SU-DHL-6 (cell line): ENCODE results near the gene R3HDM2.

Source experiments
- H2AFZ ChIP-seq: fragments of 200-600 bp; sonication (generic); 2 replicates; pipeline ENCODE4 v1.6.1; 2014; ENCODE audit warnings: low read depth, mild to moderate bottlenecking, moderate library complexity, mixed read lengths, antibody characterized with exemption, low read length; ENCODE audit not compliant: severe bottlenecking
- H3F3A ChIP-seq: fragments of 200-600 bp; shearing (Covaris generic); 2 replicates; pipeline ENCODE4 v1.6.0; 2016; ENCODE audit warnings: antibody characterized with exemption, mild to moderate bottlenecking; ENCODE audit not compliant: insufficient read depth
- H3K27ac ChIP-seq: fragments of 200-600 bp; sonication (generic); 2 replicates; pipeline ENCODE4 v1.5.1; 2016; ENCODE audit warnings: low read depth, mild to moderate bottlenecking, low read length, moderate library complexity, mixed read lengths
- H3K27me3 ChIP-seq: fragments of 200-600 bp; sonication (generic), shearing (Covaris generic); 2 replicates; pipeline ENCODE4 v1.6.0; 2014; ENCODE audit warnings: mild to moderate bottlenecking, low read length
- H3K36me3 ChIP-seq: fragments of 200-600 bp; sonication (generic); 2 replicates; pipeline ENCODE4 v1.6.1; 2014; ENCODE audit warnings: mild to moderate bottlenecking, low read length, mixed read lengths
- H3K4me2 ChIP-seq: fragments of 300-600, 200-600 bp; shearing (Covaris generic), sonication (generic); 2 replicates; pipeline ENCODE4 v1.6.0; 2014; ENCODE audit warnings: low read length, low read depth, mild to moderate bottlenecking; ENCODE audit not compliant: poor library complexity, severe bottlenecking
- H3K4me3 ChIP-seq: fragments of 200-600 bp; sonication (generic); 2 replicates; pipeline ENCODE4 v1.5.1; 2014; ENCODE audit warnings: antibody characterized with exemption, low read length, mild to moderate bottlenecking, mixed read lengths; ENCODE audit not compliant: insufficient read depth, poor library complexity, severe bottlenecking
- H3K79me2 ChIP-seq: fragments of 200-600 bp; sonication (generic); 2 replicates; pipeline ENCODE4 v1.6.1; 2014; ENCODE audit warnings: mild to moderate bottlenecking, low read length, moderate library complexity; ENCODE audit not compliant: insufficient read depth
- H3K9ac ChIP-seq: fragments of 200-600 bp; sonication (generic); 2 replicates; pipeline ENCODE4 v1.7.0; 2014; ENCODE audit warnings: mild to moderate bottlenecking, low read length
- H3K9me2 ChIP-seq: fragments of 200-600 bp; sonication (generic); replicated peaks from 2 replicates; pipeline ENCODE4 v1.6.1; 2014; ENCODE audit warnings: low read length; ENCODE audit not compliant: insufficient read depth
- H3K9me3 ChIP-seq: fragments of 200-600 bp; sonication (generic); 2 replicates; pipeline ENCODE4 v1.6.1; 2014; ENCODE audit warnings: low read length, mixed read lengths; ENCODE audit not compliant: insufficient read depth
- H4K20me1 ChIP-seq: fragments of 200-600 bp; sonication (generic); 2 replicates; pipeline ENCODE4 v1.6.1; 2014; ENCODE audit warnings: low read depth, mild to moderate bottlenecking, antibody characterized with exemption, low read length, moderate library complexity, mixed read lengths
- EZH2phosphoT487 ChIP-seq: fragments of 200-600 bp; sonication (generic), shearing (Covaris generic); conservative IDR thresholded peaks from 2 replicates; pipeline ENCODE4 v1.6.1; 2018; ENCODE audit warnings: mild to moderate bottlenecking, antibody characterized with exemption, low read length, moderate library complexity, mixed read lengths
- TF ChIP-seq, protein P1 (sequence below): fragments of 200-600 bp; sonication (generic); IDR thresholded peaks from one replicate; pipeline ENCODE4 v1.5.1; 2017; ENCODE audit warnings: antibody characterized with exemption, mild to moderate bottlenecking, low read length, moderate library complexity; ENCODE audit not compliant: insufficient read depth, poor library complexity, severe bottlenecking

The R3HDM2 gene

DNA sequence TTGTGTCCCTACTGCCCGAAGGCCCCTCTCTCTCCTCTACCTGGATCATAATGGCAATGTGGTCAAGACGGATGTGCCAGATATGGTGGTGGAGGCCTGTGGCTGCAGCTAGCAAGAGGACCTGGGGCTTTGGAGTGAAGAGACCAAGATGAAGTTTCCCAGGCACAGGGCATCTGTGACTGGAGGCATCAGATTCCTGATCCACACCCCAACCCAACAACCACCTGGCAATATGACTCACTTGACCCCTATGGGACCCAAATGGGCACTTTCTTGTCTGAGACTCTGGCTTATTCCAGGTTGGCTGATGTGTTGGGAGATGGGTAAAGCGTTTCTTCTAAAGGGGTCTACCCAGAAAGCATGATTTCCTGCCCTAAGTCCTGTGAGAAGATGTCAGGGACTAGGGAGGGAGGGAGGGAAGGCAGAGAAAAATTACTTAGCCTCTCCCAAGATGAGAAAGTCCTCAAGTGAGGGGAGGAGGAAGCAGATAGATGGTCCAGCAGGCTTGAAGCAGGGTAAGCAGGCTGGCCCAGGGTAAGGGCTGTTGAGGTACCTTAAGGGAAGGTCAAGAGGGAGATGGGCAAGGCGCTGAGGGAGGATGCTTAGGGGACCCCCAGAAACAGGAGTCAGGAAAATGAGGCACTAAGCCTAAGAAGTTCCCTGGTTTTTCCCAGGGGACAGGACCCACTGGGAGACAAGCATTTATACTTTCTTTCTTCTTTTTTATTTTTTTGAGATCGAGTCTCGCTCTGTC lies 26.1 kb upstream of the R3HDM2 start:
- Histone ChIP-seq H3K9ac (no peak overlapping the region), H3K79me2 (no peaks in the 10 kb centered on the region; the same call in 1 of the 2 replicates), H3K9me3 (no peaks in the 10 kb centered on the region), H3K27ac (no peak overlapping the region), H2AFZ (no peak overlapping the region), H4K20me1 (no peaks in the 10 kb centered on the region), H3K4me3 (no peak overlapping the region), H3F3A (peaks cover 14% of the 10 kb centered on the region), H3K9me2 (no peaks in the 10 kb centered on the region), H3K36me3 (no peaks in the 10 kb centered on the region), H3K4me2 (no peak overlapping the region), H3K27me3 (no peaks in the 10 kb centered on the region)
- TF ChIP-seq EZH2phosphoT487 = no peak
- TF ChIP-seq, protein P1, sequence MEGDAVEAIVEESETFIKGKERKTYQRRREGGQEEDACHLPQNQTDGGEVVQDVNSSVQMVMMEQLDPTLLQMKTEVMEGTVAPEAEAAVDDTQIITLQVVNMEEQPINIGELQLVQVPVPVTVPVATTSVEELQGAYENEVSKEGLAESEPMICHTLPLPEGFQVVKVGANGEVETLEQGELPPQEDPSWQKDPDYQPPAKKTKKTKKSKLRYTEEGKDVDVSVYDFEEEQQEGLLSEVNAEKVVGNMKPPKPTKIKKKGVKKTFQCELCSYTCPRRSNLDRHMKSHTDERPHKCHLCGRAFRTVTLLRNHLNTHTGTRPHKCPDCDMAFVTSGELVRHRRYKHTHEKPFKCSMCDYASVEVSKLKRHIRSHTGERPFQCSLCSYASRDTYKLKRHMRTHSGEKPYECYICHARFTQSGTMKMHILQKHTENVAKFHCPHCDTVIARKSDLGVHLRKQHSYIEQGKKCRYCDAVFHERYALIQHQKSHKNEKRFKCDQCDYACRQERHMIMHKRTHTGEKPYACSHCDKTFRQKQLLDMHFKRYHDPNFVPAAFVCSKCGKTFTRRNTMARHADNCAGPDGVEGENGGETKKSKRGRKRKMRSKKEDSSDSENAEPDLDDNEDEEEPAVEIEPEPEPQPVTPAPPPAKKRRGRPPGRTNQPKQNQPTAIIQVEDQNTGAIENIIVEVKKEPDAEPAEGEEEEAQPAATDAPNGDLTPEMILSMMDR = no peak

DNA sequence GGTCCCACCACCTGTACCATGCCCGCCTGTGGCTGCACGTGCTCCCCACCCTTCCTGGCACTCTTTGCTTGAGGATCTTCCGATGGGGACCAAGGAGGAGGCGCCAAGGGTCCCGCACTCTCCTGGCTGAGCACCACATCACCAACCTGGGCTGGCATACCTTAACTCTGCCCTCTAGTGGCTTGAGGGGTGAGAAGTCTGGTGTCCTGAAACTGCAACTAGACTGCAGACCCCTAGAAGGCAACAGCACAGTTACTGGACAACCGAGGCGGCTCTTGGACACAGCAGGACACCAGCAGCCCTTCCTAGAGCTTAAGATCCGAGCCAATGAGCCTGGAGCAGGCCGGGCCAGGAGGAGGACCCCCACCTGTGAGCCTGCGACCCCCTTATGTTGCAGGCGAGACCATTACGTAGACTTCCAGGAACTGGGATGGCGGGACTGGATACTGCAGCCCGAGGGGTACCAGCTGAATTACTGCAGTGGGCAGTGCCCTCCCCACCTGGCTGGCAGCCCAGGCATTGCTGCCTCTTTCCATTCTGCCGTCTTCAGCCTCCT lies 25.4 kb upstream of the R3HDM2 start:
- H3K36me3 ChIP-seq = no peaks in the 10 kb centered on the region
- H2AFZ ChIP-seq = no peak overlapping the region
- H3F3A ChIP-seq = peaks cover 14% of the 10 kb centered on the region
- H3K79me2 ChIP-seq = no peaks in the 10 kb centered on the region; the same call in 1 of the 2 replicates
- H3K9ac ChIP-seq = peak overlapping the region; percentile 37; the same call in 1 of the 2 replicates
- H3K27me3 ChIP-seq = no peaks in the 10 kb centered on the region
- peak overlapping the region; percentile 54 for H3K4me2 ChIP-seq
- H4K20me1 ChIP-seq = no peaks in the 10 kb centered on the region
- no peak overlapping the region for H3K27ac ChIP-seq
- no peak for TF ChIP-seq EZH2phosphoT487
- TF ChIP-seq, protein P1 = peak; percentile 77
- H3K9me2 ChIP-seq = no peaks in the 10 kb centered on the region
- H3K4me3 ChIP-seq = no peak overlapping the region
- no peaks in the 10 kb centered on the region for H3K9me3 ChIP-seq

DNA sequence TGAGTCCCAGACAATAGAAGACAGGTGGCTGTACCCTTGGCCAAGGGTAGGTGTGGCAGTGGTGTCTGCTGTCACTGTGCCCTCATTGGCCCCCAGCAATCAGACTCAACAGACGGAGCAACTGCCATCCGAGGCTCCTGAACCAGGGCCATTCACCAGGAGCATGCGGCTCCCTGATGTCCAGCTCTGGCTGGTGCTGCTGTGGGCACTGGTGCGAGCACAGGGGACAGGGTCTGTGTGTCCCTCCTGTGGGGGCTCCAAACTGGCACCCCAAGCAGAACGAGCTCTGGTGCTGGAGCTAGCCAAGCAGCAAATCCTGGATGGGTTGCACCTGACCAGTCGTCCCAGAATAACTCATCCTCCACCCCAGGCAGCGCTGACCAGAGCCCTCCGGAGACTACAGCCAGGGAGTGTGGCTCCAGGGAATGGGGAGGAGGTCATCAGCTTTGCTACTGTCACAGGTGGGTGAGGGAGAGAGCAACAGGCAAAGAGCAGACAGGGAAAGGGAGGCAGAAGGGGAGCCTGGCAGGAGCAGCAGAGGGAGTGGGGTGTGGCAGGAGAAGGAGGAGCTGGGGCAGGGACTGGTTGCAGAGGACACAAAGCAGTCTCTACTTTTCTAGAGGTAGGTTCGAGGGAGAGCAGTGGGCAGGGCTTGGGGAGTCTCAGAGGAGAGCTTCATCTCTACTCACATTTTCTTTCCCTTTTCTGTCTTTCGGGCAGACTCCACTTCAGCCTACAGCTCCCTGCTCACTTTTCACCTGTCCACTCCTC lies 24.7 kb upstream of the R3HDM2 start:
- no peak overlapping the region for H3K4me3 ChIP-seq

More for the DNA sequence above, 24.7 kb upstream of the R3HDM2 start:
- no peaks in the 10 kb centered on the region for H4K20me1 ChIP-seq
- H3K9ac ChIP-seq = peak overlapping the region; percentile 37; the same call in 1 of the 2 replicates
- no peaks in the 10 kb centered on the region for H3K36me3 ChIP-seq
- H3K9me3 ChIP-seq = no peaks in the 10 kb centered on the region
- H3K9me2 ChIP-seq = no peaks in the 10 kb centered on the region
- no peaks in the 10 kb centered on the region for H3K27me3 ChIP-seq
- peak overlapping the region; percentile 15 for H2AFZ ChIP-seq
- no peak overlapping the region for H3K27ac ChIP-seq
- H3F3A ChIP-seq = peaks cover 9% of the 10 kb centered on the region; the same call in 1 of the 2 replicates
- TF ChIP-seq EZH2phosphoT487 = no peak
- TF ChIP-seq, protein P1 = no peak
- peak overlapping the region; percentile 54 for H3K4me2 ChIP-seq
- no peaks in the 10 kb centered on the region for H3K79me2 ChIP-seq
